Tibial nerve (tissue), 4 donors: ENCODE measurements around the gene PRKAG1. TPM values are rescaled to one million over a fixed set of nuclear protein-coding genes. Genes with fewer than 3 reads are reported as not detected.

Experiments used
- DNase-seq, 2 donors: peaks; one replicate each; pipeline ENCODE4 v3.0.0-alpha.2; 2019; ENCODE audit warnings: low spot score in 2 of 2
- H3K27ac ChIP-seq, 4 donors: fragments of 200-600 bp; sonication (generic) in 3 of 4; one replicate each; pipeline ENCODE4 v1.5.1; 2017 to 2019; ENCODE audit warnings: mild to moderate bottlenecking in 1 of 4
- H3K27me3 ChIP-seq, 2 donors: fragments of 200-600 bp; sonication (generic) in 1 of 2; one replicate each; pipeline versions ENCODE4 v1.5.1 to v1.6.0; 2017 to 2019
- H3K36me3 ChIP-seq, 3 donors: fragments of 200-600 bp; sonication (generic); one replicate each; pipeline ENCODE4 v1.5.1; 2018 to 2019
- H3K4me1 ChIP-seq, 4 donors: fragments of 200-600 bp; sonication (generic) in 3 of 4; one replicate each; pipeline ENCODE4 v1.5.1; 2017 to 2019
- H3K4me3 ChIP-seq, 4 donors: fragments of 200-600 bp; sonication (generic) in 3 of 4; one replicate each; pipeline ENCODE4 v1.5.1; 2017 to 2019; ENCODE audit warnings: mild to moderate bottlenecking in 1 of 4, moderate library complexity in 1 of 4
- H3K9me3 ChIP-seq, 4 donors: fragments of 200-600 bp; sonication (generic) in 3 of 4; one replicate each; pipeline ENCODE4 v1.5.1; 2017 to 2019
- EP300 ChIP-seq, 2 donors: sonication (generic); formaldehyde crosslinking; IDR thresholded peaks; one replicate each; pipeline ENCODE4 v1.6.1; 2017; ENCODE audit warnings: antibody characterized with exemption in 2 of 2, mild to moderate bottlenecking in 1 of 2
- POLR2A ChIP-seq, 2 donors: fragments of 450-650 bp; IDR thresholded peaks; one replicate each; pipeline ENCODE4 v1.6.1; 2017; ENCODE audit warnings: antibody characterized with exemption in 2 of 2, mild to moderate bottlenecking in 2 of 2, moderate library complexity in 2 of 2
- WGBS, 2 donors: methylation state at CpG; one replicate each; pipeline ENCODE4 v1.1.5; 2018; 5-methylcytosine and 5-hydroxymethylcytosine counted together
- total RNA-seq, 4 donors: library from RNA; depleted of rRNA; stranded (reverse); fragments of >200 nt; gene quantifications; one replicate each; pipeline ENCODE4 v1.1.0, GENCODE V29; 2016
- TF ChIP-seq, protein P1 (sequence below), 5 experiments: fragments of 200-600 bp in 3 of 5; fragments of 450-650 bp in 2 of 5; sonication (generic) in 3 of 5; IDR thresholded peaks; one replicate each; pipeline ENCODE4 v1.5.1; 2016 to 2019; ENCODE audit warnings: antibody characterized with exemption in 5 of 5, mild to moderate bottlenecking in 3 of 5, moderate library complexity in 2 of 5

PRKAG1 gene
- total RNA-seq, 4 donors from 2014 or later = 40.6 to 60.7 (median 46.1) TPM

GRCh38 chr12:49030714-49031572 lies 12.4 kb upstream of the PRKAG1 start:
- 91 to 92% methylated on average over 19 of the region's 19 CpGs for WGBS, 2 donors
- no peaks in the 10 kb centered on the region for H3K9me3 ChIP-seq
- no peaks in the 10 kb centered on the region for H3K4me1 ChIP-seq
- TF ChIP-seq, protein P1, sequence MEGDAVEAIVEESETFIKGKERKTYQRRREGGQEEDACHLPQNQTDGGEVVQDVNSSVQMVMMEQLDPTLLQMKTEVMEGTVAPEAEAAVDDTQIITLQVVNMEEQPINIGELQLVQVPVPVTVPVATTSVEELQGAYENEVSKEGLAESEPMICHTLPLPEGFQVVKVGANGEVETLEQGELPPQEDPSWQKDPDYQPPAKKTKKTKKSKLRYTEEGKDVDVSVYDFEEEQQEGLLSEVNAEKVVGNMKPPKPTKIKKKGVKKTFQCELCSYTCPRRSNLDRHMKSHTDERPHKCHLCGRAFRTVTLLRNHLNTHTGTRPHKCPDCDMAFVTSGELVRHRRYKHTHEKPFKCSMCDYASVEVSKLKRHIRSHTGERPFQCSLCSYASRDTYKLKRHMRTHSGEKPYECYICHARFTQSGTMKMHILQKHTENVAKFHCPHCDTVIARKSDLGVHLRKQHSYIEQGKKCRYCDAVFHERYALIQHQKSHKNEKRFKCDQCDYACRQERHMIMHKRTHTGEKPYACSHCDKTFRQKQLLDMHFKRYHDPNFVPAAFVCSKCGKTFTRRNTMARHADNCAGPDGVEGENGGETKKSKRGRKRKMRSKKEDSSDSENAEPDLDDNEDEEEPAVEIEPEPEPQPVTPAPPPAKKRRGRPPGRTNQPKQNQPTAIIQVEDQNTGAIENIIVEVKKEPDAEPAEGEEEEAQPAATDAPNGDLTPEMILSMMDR (IDR thresholded peaks at IDR 0.05) = no peak
- TF ChIP-seq POLR2A (IDR thresholded peaks at IDR 0.05) = no peak
- TF ChIP-seq EP300 (IDR thresholded peaks at IDR 0.05) = no peak
- no peak overlapping the region for H3K27ac ChIP-seq
- no peaks in the 10 kb centered on the region for H3K27me3 ChIP-seq
- DNase-seq = no peak
- H3K36me3 ChIP-seq = peaks cover 8 to 100% (median 45%) of the 10 kb centered on the region in 3 donors
- H3K4me3 ChIP-seq = no peak overlapping the region

- DNase-seq = no peak
- H3K36me3 ChIP-seq = peaks cover 8 to 100% (median 46%) of the 10 kb centered on the region in 3 donors
- TF ChIP-seq EP300 (IDR thresholded peaks at IDR 0.05) (no peak), POLR2A (IDR thresholded peaks at IDR 0.05) (no peak)
- TF ChIP-seq, protein P1 (IDR thresholded peaks at IDR 0.05) = no peak
- WGBS, 2 donors = 78 to 83% methylated on average over 8 of the region's 8 CpGs
- no peaks in the 10 kb centered on the region for H3K27me3 ChIP-seq
- H3K4me1 ChIP-seq = no peaks in the 10 kb centered on the region
- H3K4me3 ChIP-seq = no peak overlapping the region
- H3K9me3 ChIP-seq = no peaks in the 10 kb centered on the region
- no peak overlapping the region for H3K27ac ChIP-seq
Measured at GRCh38 chr12:49030119-49030518, 11.5 kb upstream of the PRKAG1 start.

DNA sequence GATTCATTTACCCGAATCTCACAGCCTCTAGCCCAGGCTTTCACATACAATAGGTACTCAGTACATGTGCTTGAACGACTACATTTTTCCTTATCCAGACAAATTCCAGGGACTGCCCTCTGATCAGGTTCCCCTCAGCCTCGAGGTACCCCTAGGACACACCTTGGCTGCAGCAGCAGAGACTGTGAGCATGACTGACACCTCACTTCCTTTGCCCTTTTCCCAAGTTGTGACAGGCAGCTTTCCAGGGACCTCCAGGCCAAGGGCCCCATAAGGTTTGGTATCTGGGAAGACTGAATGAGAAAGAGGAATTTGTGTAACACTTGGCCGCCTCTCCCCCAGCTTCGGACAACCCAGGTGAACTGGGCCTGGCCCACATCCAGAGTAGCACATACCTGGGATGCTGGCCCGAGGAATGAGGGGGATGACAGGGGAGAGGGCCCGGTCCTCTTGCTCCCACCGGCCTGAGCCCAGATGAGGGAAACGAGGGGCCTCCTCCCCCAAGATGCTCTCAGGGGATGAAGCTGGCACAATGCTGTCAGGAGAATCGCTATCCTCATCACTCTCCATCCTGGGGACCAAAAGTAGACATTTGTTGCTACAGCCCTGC lies 10.2 kb upstream of the PRKAG1 start:
- WGBS, 2 donors = 83 to 93% methylated on average over 10 of the region's 10 CpGs
- TF ChIP-seq POLR2A (IDR thresholded peaks at IDR 0.05) = no peak
- TF ChIP-seq, protein P1 (IDR thresholded peaks at IDR 0.05) = no peak
- no peak for TF ChIP-seq EP300 (IDR thresholded peaks at IDR 0.05)
- H3K9me3 ChIP-seq = no peaks in the 10 kb centered on the region
- no peak for DNase-seq
- no peak overlapping the region for H3K4me3 ChIP-seq
- no peaks in the 10 kb centered on the region for H3K4me1 ChIP-seq
- no peaks in the 10 kb centered on the region for H3K27me3 ChIP-seq
- peaks cover 8 to 100% (median 39%) of the 10 kb centered on the region in 3 donors for H3K36me3 ChIP-seq
- H3K27ac ChIP-seq = no peak overlapping the region

DNA sequence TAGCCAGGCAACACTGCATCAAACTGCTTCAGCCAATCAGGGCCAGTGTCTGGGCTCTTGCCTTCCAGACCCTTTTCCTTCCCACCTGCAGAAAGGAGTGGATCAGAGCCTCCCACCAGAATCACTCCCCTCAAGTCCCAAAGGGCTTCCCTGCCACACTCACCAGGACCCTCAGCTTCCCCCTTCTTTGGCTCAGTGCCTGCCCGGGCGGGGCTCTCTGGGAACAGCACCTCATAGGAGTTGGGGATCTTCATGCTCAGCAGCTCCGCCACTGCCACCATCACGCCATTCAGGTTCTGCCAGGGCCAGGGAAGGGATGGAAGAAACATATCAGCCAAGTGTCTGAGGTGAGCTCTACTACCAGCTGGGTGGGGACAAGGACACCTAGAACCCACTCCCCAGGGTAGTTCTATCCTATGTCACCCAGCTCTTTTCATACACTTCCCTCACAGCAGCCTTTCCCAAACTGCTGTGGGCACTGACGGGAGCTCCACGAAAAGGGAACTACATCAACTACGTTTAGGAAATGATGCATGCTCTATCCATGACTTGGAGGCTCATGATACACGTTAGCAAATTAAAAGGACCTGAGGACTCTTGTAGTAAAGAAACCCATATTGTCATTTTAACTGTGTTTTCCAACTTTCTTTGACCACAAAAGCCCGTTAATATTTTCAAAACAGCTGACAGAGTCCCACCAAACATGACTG lies 9.4 kb upstream of the PRKAG1 start:
- no peak for DNase-seq
- WGBS, 2 donors = 90% methylated on average over 9 of the region's 9 CpGs
- peaks cover 8 to 100% (median 43%) of the 10 kb centered on the region in 3 donors for H3K36me3 ChIP-seq

More for the DNA sequence above, 9.4 kb upstream of the PRKAG1 start:
- no peaks in the 10 kb centered on the region for H3K4me1 ChIP-seq
- H3K27me3 ChIP-seq = no peaks in the 10 kb centered on the region
- TF ChIP-seq, protein P1 (IDR thresholded peaks at IDR 0.05) = no peak
- H3K9me3 ChIP-seq = no peaks in the 10 kb centered on the region
- no peak overlapping the region for H3K27ac ChIP-seq
- H3K4me3 ChIP-seq = no peak overlapping the region
